ENCODE results near the gene RSPH1. TPM values are rescaled to one million over a fixed set of nuclear protein-coding genes. Genes with fewer than 3 reads are reported as not detected.
A peak's percentile ranks its signal among the peaks of the same experiment; 100 is the strongest.

Gene RSPH1
- total RNA-seq, 1 donor from 2014 or later, result 0.42 TPM

- Mint-ChIP-seq H3K27ac (ENCODE audit: unreplicated experiment) (no peak overlapping the region), H3K4me3 (ENCODE audit: unreplicated experiment) (no peak overlapping the region), H3K4me1 (ENCODE audit: low read depth, unreplicated experiment) (peaks cover 38% of the 10 kb centered on the region), H3K9me3 (ENCODE audit: unreplicated experiment) (peaks cover 5% of the 10 kb centered on the region), H3K27me3 (ENCODE audit: unreplicated experiment) (peaks cover 2% of the 10 kb centered on the region), H3K36me3 (ENCODE audit: unreplicated experiment) (peaks cover 7% of the 10 kb centered on the region)
- no peak for DNase-seq
- no peak for TF ChIP-seq CTCF (IDR thresholded peaks at IDR 0.05; ENCODE audit: partially characterized antibody, unreplicated experiment)
These were observed 25.4 kb upstream of the RSPH1 start for GRCh38 chr21:42521384-42521783.

- H3K9me3 Mint-ChIP-seq (ENCODE audit: unreplicated experiment), result peaks cover 5% of the 10 kb centered on the region
- peaks cover 33% of the 10 kb centered on the region for H3K4me1 Mint-ChIP-seq (ENCODE audit: low read depth, unreplicated experiment)
- no peak overlapping the region for H3K4me3 Mint-ChIP-seq (ENCODE audit: unreplicated experiment)
- peak; percentile 68 for DNase-seq
- H3K27me3 Mint-ChIP-seq (ENCODE audit: unreplicated experiment), result peaks cover 2% of the 10 kb centered on the region
- H3K27ac Mint-ChIP-seq (ENCODE audit: unreplicated experiment), result peak overlapping the region; percentile 36
- H3K36me3 Mint-ChIP-seq (ENCODE audit: unreplicated experiment), result peaks cover 7% of the 10 kb centered on the region
- peak; percentile 54 for TF ChIP-seq CTCF (IDR thresholded peaks at IDR 0.05; ENCODE audit: partially characterized antibody, unreplicated experiment)
These were observed 24.7 kb upstream of the RSPH1 start for GRCh38 chr21:42520628-42521253.

- Mint-ChIP-seq H3K4me3 (ENCODE audit: unreplicated experiment) (no peak overlapping the region), H3K9me3 (ENCODE audit: unreplicated experiment) (peaks cover 12% of the 10 kb centered on the region), H3K27me3 (ENCODE audit: unreplicated experiment) (peaks cover 6% of the 10 kb centered on the region), H3K36me3 (ENCODE audit: unreplicated experiment) (peaks cover 7% of the 10 kb centered on the region), H3K4me1 (ENCODE audit: low read depth, unreplicated experiment) (peaks cover 14% of the 10 kb centered on the region), H3K27ac (ENCODE audit: unreplicated experiment) (no peak overlapping the region)
- no peak for DNase-seq
- TF ChIP-seq CTCF (IDR thresholded peaks at IDR 0.05; ENCODE audit: partially characterized antibody, unreplicated experiment), result no peak
These were observed 22.6 kb upstream of the RSPH1 start for GRCh38 chr21:42518626-42519025.

- Mint-ChIP-seq H3K27me3 (ENCODE audit: unreplicated experiment) (peaks cover 6% of the 10 kb centered on the region), H3K36me3 (ENCODE audit: unreplicated experiment) (peaks cover 7% of the 10 kb centered on the region), H3K27ac (ENCODE audit: unreplicated experiment) (no peak overlapping the region), H3K4me3 (ENCODE audit: unreplicated experiment) (no peak overlapping the region), H3K4me1 (ENCODE audit: low read depth, unreplicated experiment) (peaks cover 14% of the 10 kb centered on the region), H3K9me3 (ENCODE audit: unreplicated experiment) (peaks cover 12% of the 10 kb centered on the region)
- no peak for DNase-seq
- no peak for TF ChIP-seq CTCF (IDR thresholded peaks at IDR 0.05; ENCODE audit: partially characterized antibody, unreplicated experiment)
These were observed 22.2 kb upstream of the RSPH1 start for GRCh38 chr21:42518215-42518614.

GRCh38 chr21:42515708-42516502, 19.9 kb upstream of the RSPH1 start:
- TF ChIP-seq CTCF (IDR thresholded peaks at IDR 0.05; ENCODE audit: partially characterized antibody, unreplicated experiment), result no peak
- Mint-ChIP-seq H3K36me3 (ENCODE audit: unreplicated experiment) (peaks cover 4% of the 10 kb centered on the region), H3K9me3 (ENCODE audit: unreplicated experiment) (peaks cover 15% of the 10 kb centered on the region), H3K27me3 (ENCODE audit: unreplicated experiment) (peaks cover 8% of the 10 kb centered on the region), H3K4me1 (ENCODE audit: low read depth, unreplicated experiment) (peaks cover 12% of the 10 kb centered on the region), H3K4me3 (ENCODE audit: unreplicated experiment) (peak overlapping the region; percentile 86), H3K27ac (ENCODE audit: unreplicated experiment) (no peak overlapping the region)
- DNase-seq, result no peak
